Measurements from ENCODE around the gene TMEM221. TPM values are rescaled to one million over a fixed set of nuclear protein-coding genes. Genes with fewer than 3 reads are reported as not detected.
"Not testable (repeated sequence)": the region's sequence is repeated elsewhere in the genome, so short reads cannot be mapped to it uniquely, and the experiment has no call there.

TMEM221 gene
- total RNA-seq, 1 donor from 2014 or later, result 0.52 TPM

DNA sequence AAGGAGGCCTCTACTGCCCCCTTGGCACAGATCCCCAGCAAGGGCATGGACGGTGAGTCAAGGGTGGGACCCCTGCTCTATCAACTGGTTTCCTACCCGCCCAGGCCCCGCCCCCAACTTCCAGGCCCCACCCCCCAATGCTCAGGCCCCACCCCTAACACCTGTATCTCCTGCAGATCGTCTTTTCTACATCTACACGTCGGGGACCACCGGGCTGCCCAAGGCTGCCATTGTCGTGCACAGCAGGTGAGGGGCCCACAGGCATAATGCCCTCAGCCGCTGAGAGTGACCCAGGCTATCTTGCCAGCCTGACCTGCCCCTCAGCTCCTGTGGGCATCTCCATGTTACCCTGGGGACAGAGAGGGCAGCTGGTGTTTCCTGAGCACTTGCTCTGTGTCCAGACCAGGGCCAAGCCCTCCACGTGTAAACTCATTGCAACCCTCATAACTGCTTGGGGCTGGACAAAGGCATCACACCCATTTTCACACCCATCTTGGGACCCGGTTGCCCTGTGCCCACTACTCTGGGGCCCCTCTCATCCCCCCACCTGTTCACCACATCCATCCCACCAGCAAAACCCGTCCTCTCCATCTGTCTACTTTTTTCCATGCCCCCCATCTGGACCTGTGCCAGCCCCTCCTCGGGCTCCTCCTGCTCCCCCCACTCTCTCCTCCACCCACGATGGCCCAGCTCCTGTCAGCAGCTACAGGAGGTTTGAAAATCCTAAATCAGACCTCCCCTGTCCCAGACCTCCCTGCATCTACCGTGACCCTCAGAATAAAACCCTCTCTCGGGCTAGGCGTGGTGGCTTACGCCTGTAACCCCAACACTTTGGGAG, 39.0 kb upstream of the TMEM221 start:
- H3K27ac ChIP-seq (ENCODE audit: low read depth, low read length), result peak overlapping the region; percentile 68
- no peak overlapping the region for H3K9ac ChIP-seq (ENCODE audit: low read depth in 1 of 3, low read length in 3 of 3)
- peaks cover 17 to 25% (median 24%) of the 10 kb centered on the region in 3 donors for H3K36me3 ChIP-seq (ENCODE audit: control insufficient read depth in 3 of 3, insufficient read depth in 3 of 3, low read length in 3 of 3)

DNA sequence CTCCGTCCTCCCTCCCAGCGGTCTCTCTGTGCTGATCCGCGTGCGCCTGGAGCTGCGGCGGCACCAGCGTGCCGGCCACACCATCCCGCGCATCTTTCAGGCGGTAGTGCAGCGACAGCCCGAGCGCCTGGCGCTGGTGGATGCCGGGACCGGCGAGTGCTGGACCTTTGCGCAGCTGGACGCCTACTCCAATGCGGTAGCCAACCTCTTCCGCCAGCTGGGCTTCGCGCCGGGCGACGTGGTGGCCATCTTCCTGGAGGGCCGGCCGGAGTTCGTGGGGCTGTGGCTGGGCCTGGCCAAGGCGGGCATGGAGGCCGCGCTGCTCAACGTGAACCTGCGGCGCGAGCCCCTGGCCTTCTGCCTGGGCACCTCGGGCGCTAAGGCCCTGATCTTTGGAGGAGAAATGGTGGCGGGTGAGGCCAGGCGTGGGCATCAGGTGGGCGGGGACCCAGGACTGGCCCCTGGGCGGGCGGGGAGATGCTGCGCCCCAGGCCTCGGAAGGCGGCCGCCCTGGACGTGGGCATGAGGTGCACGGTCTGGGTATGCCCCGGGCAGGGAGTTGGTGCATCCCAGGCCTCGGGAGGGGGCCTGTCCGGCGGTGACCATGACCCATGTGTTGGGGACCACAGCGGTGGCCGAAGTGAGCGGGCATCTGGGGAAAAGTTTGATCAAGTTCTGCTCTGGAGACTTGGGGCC, 38.2 kb upstream of the TMEM221 start:
- no peak overlapping the region for H3K27ac ChIP-seq (ENCODE audit: low read depth, low read length)
- no peaks in the 10 kb centered on the region for H3K9me3 ChIP-seq (ENCODE audit: control insufficient read depth in 3 of 3, low read length in 3 of 3)
- H3K9ac ChIP-seq (ENCODE audit: low read depth in 1 of 3, low read length in 3 of 3), result no peak overlapping the region
- no peak overlapping the region for H3K4me3 ChIP-seq (ENCODE audit: low read length in 3 of 3)
- peaks cover 6 to 15% (median 11%) of the 10 kb centered on the region in 3 donors for H3K4me1 ChIP-seq (ENCODE audit: control insufficient read depth in 3 of 3, insufficient read depth in 3 of 3, low read length in 3 of 3)
- H3K36me3 ChIP-seq (ENCODE audit: control insufficient read depth in 3 of 3, insufficient read depth in 3 of 3, low read length in 3 of 3), result peaks cover 17 to 24% (median 21%) of the 10 kb centered on the region in 3 donors
- H3K27me3 ChIP-seq (ENCODE audit: control insufficient read depth in 3 of 3, insufficient read depth in 3 of 3, low read length in 3 of 3), result no peaks in the 10 kb centered on the region

More for the DNA sequence above, 39.0 kb upstream of the TMEM221 start:
- Histone ChIP-seq H3K4me3 (ENCODE audit: low read length in 3 of 3) (no peak overlapping the region), H3K4me1 (ENCODE audit: control insufficient read depth in 3 of 3, insufficient read depth in 3 of 3, low read length in 3 of 3) (peaks cover 6 to 12% (median 6%) of the 10 kb centered on the region in 3 donors), H3K9me3 (ENCODE audit: control insufficient read depth in 3 of 3, low read length in 3 of 3) (no peaks in the 10 kb centered on the region), H3K27me3 (ENCODE audit: control insufficient read depth in 3 of 3, insufficient read depth in 3 of 3, low read length in 3 of 3) (no peaks in the 10 kb centered on the region)

DNA sequence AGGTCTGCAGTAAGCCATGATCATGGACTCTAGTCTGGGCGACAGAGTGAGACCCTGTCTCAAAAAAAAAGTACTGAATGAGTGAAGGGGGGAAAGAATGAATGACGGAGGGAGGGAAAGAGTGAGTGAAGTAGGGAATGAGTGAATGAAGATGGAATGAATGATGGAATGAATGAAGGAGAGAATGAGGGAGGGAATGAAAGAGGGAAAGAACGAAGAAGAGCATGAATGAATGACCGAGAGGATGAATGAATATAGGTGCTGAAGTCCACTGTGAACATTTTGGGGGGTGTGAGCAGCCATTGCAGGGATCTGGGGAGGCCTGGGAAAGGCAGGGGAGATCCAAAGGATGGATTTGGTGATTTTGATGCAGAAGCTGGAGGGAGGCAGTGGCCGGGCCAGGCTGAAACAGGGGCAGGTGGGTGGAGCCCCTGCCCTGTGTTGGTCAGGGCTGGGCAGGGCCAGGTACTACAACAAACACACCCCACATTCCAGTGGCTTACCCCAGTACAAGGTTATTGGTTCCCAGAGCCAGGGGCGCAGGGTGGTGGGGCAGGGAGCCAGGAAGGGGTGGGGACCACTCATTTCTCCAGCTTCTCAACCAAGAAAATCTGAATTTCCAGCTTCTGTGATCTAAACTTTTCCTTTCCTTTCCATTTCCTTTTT, 36.2 kb upstream of the TMEM221 start:
- Histone ChIP-seq H3K4me3 (ENCODE audit: low read length in 3 of 3) (no peak overlapping the region), H3K27me3 (ENCODE audit: control insufficient read depth in 3 of 3, insufficient read depth in 3 of 3, low read length in 3 of 3) (no peaks in the 10 kb centered on the region), H3K36me3 (ENCODE audit: control insufficient read depth in 3 of 3, insufficient read depth in 3 of 3, low read length in 3 of 3) (peaks cover 13 to 22% (median 17%) of the 10 kb centered on the region in 3 donors)

DNA sequence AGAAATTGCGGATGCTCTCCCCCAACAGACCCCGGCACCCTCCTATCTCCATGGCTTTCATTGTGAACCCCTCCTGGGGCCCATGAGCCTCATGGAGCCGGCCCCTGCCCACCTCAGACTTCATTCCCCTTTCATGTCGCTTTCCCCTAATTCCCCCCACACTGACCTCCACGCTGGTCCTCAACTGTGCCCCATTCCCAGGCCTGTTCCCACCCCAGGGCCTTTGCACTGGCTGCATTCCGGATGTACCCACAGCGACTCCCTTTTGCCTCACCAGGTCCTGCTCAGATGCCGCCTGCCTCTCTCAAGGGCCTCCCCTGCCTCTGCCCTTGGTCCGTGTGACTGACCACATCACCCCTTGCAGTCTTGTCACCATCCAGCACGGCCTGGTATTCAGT, 35.1 kb upstream of the TMEM221 start:
- Histone ChIP-seq H3K27ac (ENCODE audit: low read depth, low read length) (no peak overlapping the region), H3K4me3 (ENCODE audit: low read length in 3 of 3) (no peak overlapping the region), H3K9me3 (ENCODE audit: control insufficient read depth in 3 of 3, low read length in 3 of 3) (no peaks in the 10 kb centered on the region), H3K36me3 (ENCODE audit: control insufficient read depth in 3 of 3, insufficient read depth in 3 of 3, low read length in 3 of 3) (peaks cover 7 to 17% (median 15%) of the 10 kb centered on the region in 3 donors), H3K27me3 (ENCODE audit: control insufficient read depth in 3 of 3, insufficient read depth in 3 of 3, low read length in 3 of 3) (no peaks in the 10 kb centered on the region), H3K4me1 (ENCODE audit: control insufficient read depth in 3 of 3, insufficient read depth in 3 of 3, low read length in 3 of 3) (peaks cover 5 to 11% (median 8%) of the 10 kb centered on the region in 3 donors), H3K9ac (ENCODE audit: low read depth in 1 of 3, low read length in 3 of 3) (no peak overlapping the region)

More for the DNA sequence above, 36.2 kb upstream of the TMEM221 start:
- Histone ChIP-seq H3K27ac (ENCODE audit: low read depth, low read length) (no peak overlapping the region), H3K9ac (ENCODE audit: low read depth in 1 of 3, low read length in 3 of 3) (no peak overlapping the region), H3K4me1 (ENCODE audit: control insufficient read depth in 3 of 3, insufficient read depth in 3 of 3, low read length in 3 of 3) (peaks cover 6 to 16% (median 12%) of the 10 kb centered on the region in 3 donors), H3K9me3 (ENCODE audit: control insufficient read depth in 3 of 3, low read length in 3 of 3) (no peaks in the 10 kb centered on the region)

DNA sequence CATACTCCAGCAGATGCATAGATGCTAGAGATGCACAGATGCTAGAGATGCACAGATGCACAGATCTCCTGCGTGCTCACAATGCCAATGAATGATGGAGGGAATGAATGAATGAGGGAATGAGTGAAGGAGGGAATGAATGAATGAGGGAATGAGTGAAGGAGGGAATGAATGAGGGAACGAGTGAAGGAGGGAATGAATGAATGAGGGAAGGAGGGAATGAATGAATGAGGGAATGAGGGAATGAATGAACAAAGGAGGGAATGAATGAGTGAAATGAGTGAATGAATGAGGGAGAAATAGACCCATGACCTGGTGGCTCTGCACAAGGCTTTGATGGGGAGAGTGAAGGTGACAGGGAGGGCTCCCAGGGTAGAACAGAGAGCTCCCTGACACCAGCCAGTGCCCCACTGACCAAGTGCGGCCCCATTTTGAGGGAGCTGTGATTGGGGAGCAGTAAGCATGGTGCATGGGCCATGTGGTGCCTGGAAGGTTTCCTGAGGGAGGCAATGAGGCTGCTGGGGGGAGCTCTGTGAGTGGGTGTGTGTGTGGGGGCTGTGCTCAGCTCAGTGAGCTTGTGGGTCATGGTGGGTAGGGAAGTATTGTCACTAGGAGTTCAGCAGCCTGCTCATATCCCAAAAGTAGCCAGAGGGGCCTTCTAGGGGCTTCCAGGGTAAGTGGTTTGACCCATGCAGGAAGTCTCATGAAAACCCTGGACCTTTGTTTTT, 34.6 kb upstream of the TMEM221 start:
- no peak overlapping the region for H3K27ac ChIP-seq (ENCODE audit: low read depth, low read length)
- peaks cover 0 to 9% (median 8%) of the 10 kb centered on the region in 3 donors for H3K4me1 ChIP-seq (ENCODE audit: control insufficient read depth in 3 of 3, insufficient read depth in 3 of 3, low read length in 3 of 3)
- H3K4me3 ChIP-seq (ENCODE audit: low read length in 3 of 3), result no peak overlapping the region
- no peaks in the 10 kb centered on the region for H3K9me3 ChIP-seq (ENCODE audit: control insufficient read depth in 3 of 3, low read length in 3 of 3)
- peaks cover 4 to 15% (median 11%) of the 10 kb centered on the region in 3 donors for H3K36me3 ChIP-seq (ENCODE audit: control insufficient read depth in 3 of 3, insufficient read depth in 3 of 3, low read length in 3 of 3)
- no peaks in the 10 kb centered on the region for H3K27me3 ChIP-seq (ENCODE audit: control insufficient read depth in 3 of 3, insufficient read depth in 3 of 3, low read length in 3 of 3)
- H3K9ac ChIP-seq (ENCODE audit: low read depth in 1 of 3, low read length in 3 of 3), result no peak overlapping the region

DNA sequence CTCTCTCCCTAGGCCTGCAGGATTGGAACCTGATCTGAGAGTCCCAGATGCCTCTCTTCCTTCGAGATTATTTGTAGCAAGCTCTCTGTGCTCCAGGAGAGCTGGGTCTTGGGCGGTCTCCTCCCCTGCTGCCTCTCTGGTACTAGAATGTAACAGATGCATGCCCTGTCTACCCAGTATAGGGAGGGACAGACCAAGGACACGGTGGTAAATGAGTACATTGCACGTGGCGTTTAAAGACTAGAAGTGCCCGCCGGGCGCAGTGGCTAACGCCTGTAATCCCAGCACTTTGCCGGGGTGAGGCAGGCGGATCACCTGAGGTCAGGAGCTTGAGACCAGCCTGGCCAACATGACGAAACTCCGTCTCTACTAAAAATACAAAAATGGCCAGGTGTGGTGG, 33.5 kb upstream of the TMEM221 start:
- H3K27ac ChIP-seq (ENCODE audit: low read depth, low read length), result no peak overlapping the region
- no peaks in the 10 kb centered on the region for H3K9me3 ChIP-seq (ENCODE audit: control insufficient read depth in 3 of 3, low read length in 3 of 3)
- no peak overlapping the region for H3K4me3 ChIP-seq (ENCODE audit: low read length in 3 of 3)
- H3K36me3 ChIP-seq (ENCODE audit: control insufficient read depth in 3 of 3, insufficient read depth in 3 of 3, low read length in 3 of 3), result peaks cover 0 to 10% (median 4%) of the 10 kb centered on the region in 3 donors
- peaks cover 0 to 8% (median 6%) of the 10 kb centered on the region in 3 donors for H3K4me1 ChIP-seq (ENCODE audit: control insufficient read depth in 3 of 3, insufficient read depth in 3 of 3, low read length in 3 of 3)
- no peak overlapping the region for H3K9ac ChIP-seq (ENCODE audit: low read depth in 1 of 3, low read length in 3 of 3)
- H3K27me3 ChIP-seq (ENCODE audit: control insufficient read depth in 3 of 3, insufficient read depth in 3 of 3, low read length in 3 of 3), result no peaks in the 10 kb centered on the region

DNA sequence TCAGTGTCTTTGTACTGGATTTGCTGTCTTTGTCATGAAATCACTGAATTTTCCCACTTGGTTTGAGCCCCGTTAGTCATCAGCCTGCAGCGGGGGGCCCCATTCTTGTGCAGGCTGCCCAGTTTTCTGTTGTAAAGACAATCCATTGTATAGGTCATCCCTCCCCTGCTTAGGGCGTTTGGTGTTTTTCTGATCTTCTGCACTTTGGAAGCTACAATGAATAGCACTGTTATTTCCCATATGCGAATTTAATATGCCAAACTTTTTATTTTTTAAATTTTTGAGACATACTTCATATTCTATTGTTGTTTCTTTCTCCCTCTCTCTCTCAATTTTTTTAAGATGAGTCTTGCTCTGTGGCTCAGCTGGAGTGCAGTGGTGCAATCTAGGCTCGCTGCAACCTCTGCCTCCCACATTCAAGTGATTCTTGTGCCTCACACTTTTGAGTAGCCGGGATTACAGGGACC, 30.9 kb upstream of the TMEM221 start:
- Histone ChIP-seq H3K36me3 (ENCODE audit: control insufficient read depth in 3 of 3, insufficient read depth in 3 of 3, low read length in 3 of 3) (peaks cover 0 to 4% (median 3%) of the 10 kb centered on the region in 3 donors), H3K4me1 (ENCODE audit: control insufficient read depth in 3 of 3, insufficient read depth in 3 of 3, low read length in 3 of 3) (peaks cover 9 to 21% (median 18%) of the 10 kb centered on the region in 3 donors), H3K27ac (ENCODE audit: low read depth, low read length) (no peak overlapping the region), H3K9me3 (ENCODE audit: control insufficient read depth in 3 of 3, low read length in 3 of 3) (no peaks in the 10 kb centered on the region), H3K9ac (ENCODE audit: low read depth in 1 of 3, low read length in 3 of 3) (no peak overlapping the region), H3K4me3 (ENCODE audit: low read length in 3 of 3) (no peak overlapping the region), H3K27me3 (ENCODE audit: control insufficient read depth in 3 of 3, insufficient read depth in 3 of 3, low read length in 3 of 3) (no peaks in the 10 kb centered on the region)

DNA sequence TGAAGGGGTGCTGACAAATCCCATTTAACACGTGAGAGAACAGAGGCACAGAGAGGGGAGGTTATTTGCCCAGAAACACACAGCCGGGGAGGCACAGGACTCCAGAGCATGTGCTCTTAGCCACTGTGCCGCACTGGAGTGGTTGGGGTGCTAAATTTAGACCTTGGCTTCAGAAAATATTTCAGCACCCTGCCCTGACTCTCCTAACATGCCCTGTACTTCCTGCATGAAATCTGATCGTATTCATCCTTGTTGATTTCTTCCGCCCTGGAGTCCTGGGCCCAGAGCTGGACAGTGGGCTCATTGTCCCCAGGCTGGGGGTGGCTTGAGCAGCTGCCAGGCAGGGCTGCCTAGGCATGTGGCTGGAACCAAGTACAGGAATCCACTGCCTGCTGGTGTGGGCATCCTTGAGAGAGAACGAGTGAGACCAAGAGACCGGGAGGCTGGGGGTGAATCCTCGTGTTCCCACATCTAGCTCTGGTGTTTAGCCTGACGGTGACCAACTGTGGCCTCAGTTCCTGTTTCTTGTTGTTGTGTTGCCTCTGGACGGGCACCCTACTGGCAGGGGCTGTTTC, 27.2 kb upstream of the TMEM221 start:
- H3K27ac ChIP-seq (ENCODE audit: low read depth, low read length), result peak overlapping the region; percentile 83
- H3K9ac ChIP-seq (ENCODE audit: low read depth in 1 of 3, low read length in 3 of 3), result peak overlapping the region; percentile 1 to 76 (median 50)

DNA sequence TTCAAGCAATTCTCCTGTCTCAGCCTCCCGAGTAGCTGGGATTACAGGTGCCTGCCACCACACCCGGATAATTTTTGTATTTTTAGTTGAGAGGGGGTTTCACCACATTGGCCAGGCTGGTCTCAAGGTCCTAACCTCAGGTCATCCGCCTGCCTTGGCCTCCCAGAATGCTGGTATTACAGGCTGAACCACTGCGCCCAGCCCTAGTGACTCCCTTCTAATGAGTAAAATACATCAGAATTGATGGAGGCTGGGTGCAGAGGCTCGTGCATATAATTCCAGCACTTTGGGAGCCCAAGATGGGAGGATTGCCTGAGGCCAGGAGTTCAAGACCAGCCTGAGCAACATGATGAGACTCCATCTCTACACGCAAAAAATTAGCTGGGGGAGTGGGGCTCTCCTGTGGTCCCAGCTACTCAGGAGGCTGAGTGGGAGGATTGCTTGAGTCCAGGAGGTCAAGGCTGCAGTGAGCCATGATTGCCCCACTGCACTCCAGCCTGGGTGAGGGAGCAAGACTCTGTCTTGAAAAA, 26.6 kb upstream of the TMEM221 start:
- peak overlapping the region; percentile 83 for H3K27ac ChIP-seq (ENCODE audit: low read depth, low read length)

More for the DNA sequence above, 27.2 kb upstream of the TMEM221 start:
- no peaks in the 10 kb centered on the region for H3K27me3 ChIP-seq (ENCODE audit: control insufficient read depth in 3 of 3, insufficient read depth in 3 of 3, low read length in 3 of 3)
- H3K4me1 ChIP-seq (ENCODE audit: control insufficient read depth in 3 of 3, insufficient read depth in 3 of 3, low read length in 3 of 3), result peaks cover 17 to 25% (median 23%) of the 10 kb centered on the region in 3 donors
- H3K4me3 ChIP-seq (ENCODE audit: low read length in 3 of 3), result peak overlapping the region in 2 of 3 donors; percentile 22 to 40
- H3K36me3 ChIP-seq (ENCODE audit: control insufficient read depth in 3 of 3, insufficient read depth in 3 of 3, low read length in 3 of 3), result peaks cover 0 to 6% (median 5%) of the 10 kb centered on the region in 3 donors
- no peaks in the 10 kb centered on the region for H3K9me3 ChIP-seq (ENCODE audit: control insufficient read depth in 3 of 3, low read length in 3 of 3)

More for the DNA sequence above, 26.6 kb upstream of the TMEM221 start:
- Histone ChIP-seq H3K4me3 (ENCODE audit: low read length in 3 of 3) (peak overlapping the region in 1 of 3 donors; percentile 22), H3K9ac (ENCODE audit: low read depth in 1 of 3, low read length in 3 of 3) (peak overlapping the region in 1 of 3 donors; percentile 76), H3K4me1 (ENCODE audit: control insufficient read depth in 3 of 3, insufficient read depth in 3 of 3, low read length in 3 of 3) (peaks cover 17 to 25% (median 23%) of the 10 kb centered on the region in 3 donors)
- not testable (repeated sequence) for H3K27me3 ChIP-seq (ENCODE audit: control insufficient read depth in 3 of 3, insufficient read depth in 3 of 3, low read length in 3 of 3); H3K9me3 ChIP-seq (ENCODE audit: control insufficient read depth in 3 of 3, low read length in 3 of 3); H3K36me3 ChIP-seq (ENCODE audit: control insufficient read depth in 3 of 3, insufficient read depth in 3 of 3, low read length in 3 of 3)
